HG03354 (cell line): Measurements from ENCODE around the gene SLIT1.

Experiments
- ATAC-seq: cut with Tn5 transposase; IDR thresholded peaks from one replicate; pipeline ENCODE4 v1.9.1; 2021; ENCODE audit warnings: mild to moderate bottlenecking; ENCODE audit not compliant: unreplicated experiment, poor library complexity, severe bottlenecking

SLIT1 gene

DNA sequence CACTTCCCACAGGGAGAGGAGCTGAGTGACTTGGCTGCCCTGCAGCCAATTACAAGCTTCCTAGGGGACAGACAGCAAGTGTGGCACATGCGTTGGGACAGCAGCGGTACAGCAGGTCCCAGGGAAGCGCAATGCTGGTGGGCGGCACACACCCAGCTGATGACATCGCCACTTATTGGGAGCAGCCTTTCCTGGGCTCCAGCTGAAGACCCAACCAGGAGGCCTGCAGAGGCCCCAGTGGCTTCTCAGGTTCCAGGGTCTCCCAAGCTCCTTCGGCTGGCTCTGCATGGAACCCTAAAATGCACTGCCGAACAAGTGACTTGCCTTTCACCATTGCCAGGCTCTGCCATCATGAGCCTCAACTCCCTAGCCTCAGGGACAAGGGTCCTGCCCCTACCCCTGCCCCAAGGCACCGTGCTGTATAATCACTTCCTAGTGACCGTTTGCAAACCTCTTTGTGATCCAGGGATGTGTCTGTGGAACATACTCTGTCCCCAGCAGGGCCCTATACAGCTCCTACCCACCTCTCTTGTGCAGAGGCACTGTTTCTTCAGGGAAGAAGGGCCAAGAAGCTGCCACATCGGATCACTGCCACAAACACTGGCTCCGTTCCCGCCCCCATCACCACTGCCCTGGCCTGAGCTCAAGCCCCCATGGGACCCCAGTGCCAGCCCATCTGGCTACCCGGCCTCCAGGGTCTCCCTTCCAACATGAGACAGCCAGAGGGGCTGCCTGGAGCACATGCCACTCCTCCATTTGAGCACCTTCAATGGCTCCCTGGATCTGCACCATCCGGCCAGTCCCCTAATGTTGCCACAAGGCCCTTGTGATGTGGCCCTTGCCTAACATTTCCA is 19.3 kb upstream of the SLIT1 start:
- no peak for ATAC-seq

- ATAC-seq = no peak
These were observed 17.5 kb upstream of the SLIT1 start for GRCh38 chr10:97203220-97203619.

DNA sequence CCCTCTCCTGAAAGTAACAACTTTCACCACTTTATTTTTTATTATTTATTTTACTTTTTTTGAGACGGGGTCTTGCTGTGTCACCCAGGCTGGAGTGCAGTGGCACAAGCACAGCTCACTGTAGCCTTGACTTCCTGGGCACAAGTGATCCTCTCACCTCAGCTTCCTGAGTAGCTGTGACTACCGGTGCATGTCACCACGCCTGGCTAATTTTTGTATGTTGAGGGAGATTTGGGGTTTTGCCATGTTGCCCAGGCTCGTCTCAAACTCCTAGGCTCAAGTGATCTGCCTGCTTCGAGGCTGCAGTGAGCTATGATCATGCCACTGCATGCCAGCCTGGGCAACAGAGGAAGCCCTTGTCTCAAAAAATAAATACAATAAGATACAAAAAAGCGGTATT is 14.9 kb upstream of the SLIT1 start:
- ATAC-seq = no peak

- ATAC-seq = no peak
These were observed 13.4 kb upstream of the SLIT1 start for GRCh38 chr10:97199152-97199551.

GRCh38 chr10:97197030-97197500 is 11.3 kb upstream of the SLIT1 start:
- ATAC-seq = no peak

GRCh38 chr10:97196223-97197029 is 10.7 kb upstream of the SLIT1 start:
- ATAC-seq = peak; percentile 73

DNA sequence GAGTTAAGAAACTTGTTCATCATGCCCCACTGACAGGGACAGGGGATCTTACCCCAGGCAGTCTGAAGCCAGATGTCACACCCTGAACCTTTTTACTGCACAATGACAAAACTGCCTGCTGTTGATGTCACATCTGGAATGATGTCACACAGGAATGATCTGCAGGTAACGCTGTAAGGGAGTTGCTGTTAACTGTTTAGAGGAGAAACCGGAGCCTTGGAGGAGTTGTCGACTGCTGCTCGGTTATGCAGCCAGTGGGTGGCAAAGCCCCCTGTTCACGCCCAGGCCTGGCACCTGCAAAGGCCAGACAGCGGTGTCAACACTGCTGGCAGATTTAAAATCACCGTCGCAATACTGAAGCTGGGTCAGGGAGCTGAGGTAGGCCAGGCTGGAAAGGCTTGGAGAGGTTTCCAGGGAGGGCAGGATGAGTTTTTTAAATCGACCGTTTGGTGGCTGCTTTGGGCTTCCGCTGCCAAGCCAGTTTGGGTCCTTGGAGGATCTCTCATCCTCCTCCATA is 10.0 kb upstream of the SLIT1 start:
- ATAC-seq = no peak

GRCh38 chr10:97192952-97193435 is 7.2 kb upstream of the SLIT1 start:
- ATAC-seq = no peak

GRCh38 chr10:97190450-97190849 is 4.7 kb upstream of the SLIT1 start:
- no peak for ATAC-seq

GRCh38 chr10:97188261-97188711 is 2.5 kb upstream of the SLIT1 start:
- no peak for ATAC-seq

DNA sequence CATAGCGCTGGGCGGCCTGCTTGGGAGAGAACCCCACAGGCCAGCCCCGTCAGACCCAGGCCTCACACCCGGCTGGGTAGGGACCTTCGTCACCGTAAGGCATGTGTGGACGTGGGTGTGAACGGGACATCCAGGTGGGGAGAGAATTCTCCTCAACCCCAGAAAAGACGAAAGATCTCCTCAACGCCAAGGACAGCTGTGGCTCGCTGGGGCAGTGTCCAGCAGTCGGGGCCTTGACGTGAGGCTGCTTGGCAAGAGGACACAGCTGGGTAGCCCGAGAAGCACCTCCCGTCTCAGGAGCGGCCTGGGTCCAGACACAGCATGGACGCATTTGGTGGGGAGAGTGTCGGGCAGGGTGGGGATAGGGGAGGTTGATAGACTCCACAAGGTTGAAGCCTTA is 1.2 kb upstream of the SLIT1 start:
- ATAC-seq = no peak

DNA sequence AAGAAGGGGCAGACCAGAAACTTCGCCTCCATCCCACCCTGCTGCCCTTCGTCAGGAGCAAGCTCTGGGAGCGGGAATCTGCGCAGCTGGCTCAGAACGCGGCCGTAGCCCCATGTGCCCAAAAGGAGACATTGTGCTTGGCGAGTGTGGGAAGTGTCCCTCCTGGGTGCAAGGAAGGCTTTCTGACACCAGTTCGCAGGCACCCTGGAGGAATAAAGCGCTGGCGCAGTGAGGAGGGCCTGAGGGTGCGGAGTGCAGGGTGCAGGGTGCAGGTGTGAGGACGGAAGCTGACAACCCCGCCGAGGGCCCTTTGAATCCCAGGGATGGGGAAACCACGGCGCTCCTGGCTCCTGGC is 811 bp downstream of the SLIT1 start:
- no peak for ATAC-seq

GRCh38 chr10:97183314-97183713 is 2.4 kb downstream of the SLIT1 start:
- ATAC-seq = no peak

- no peak for ATAC-seq
These were observed 3.3 kb downstream of the SLIT1 start for GRCh38 chr10:97182288-97182990.

- no peak for ATAC-seq
These were observed 4.8 kb downstream of the SLIT1 start for GRCh38 chr10:97180986-97181385.

DNA sequence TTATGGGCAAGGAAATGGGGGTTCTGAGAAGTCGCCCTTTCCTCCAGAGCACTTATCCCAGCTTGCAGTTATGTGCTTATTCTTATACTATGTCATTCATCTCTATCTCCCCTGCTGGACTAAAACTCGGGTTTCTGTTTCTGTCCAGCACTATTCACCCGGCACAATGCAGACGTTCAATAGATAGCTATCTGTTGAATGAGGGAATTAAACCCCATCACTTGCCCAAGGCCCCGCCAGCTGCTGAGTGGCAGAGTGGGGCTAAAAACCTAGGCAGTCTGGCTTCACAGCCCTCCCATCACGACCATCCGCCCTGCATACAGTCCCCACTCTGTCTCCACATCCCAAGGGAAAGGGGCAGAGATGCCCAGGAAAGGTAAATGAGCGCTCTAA is 5.4 kb downstream of the SLIT1 start:
- no peak for ATAC-seq

- no peak for ATAC-seq
These were observed 5.9 kb downstream of the SLIT1 start for GRCh38 chr10:97179731-97180362.

DNA sequence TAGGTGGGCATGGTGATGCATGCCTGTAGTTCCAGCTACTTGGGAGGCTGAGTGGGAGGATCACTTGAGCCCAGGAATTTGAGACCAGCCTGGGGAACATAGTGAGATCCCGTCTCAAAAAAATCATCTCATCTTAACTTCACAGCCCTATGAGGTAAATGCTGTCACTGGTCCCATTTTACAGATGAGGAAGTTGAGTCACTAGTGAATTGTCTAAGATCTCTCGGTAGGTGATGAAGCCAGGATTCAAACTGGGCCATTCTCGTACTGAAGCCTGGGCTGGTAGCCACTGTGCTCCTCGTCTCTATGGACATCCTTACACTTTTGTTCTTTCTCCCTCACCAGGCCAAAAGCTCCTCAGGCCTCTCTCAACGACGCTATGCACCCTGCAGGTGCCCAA is 6.4 kb downstream of the SLIT1 start:
- no peak for ATAC-seq

DNA sequence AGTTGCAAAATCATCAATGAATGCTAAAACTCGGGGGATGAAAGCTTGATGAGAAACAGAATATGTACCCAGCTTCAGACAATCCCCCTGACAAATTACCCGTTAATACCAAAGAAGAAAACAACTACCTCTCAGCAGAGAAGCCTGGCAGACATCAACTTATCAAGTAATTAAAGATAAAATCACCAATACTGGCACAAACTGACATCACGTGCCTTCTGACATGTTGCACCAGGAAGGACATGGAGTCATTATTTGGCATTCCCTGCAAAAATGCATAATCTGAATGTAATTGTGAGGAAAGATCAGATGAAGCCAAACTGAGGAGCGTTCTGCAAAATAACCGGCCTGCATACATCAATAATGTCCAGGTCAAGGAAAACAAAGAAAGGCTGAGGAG is 7.7 kb downstream of the SLIT1 start:
- ATAC-seq = no peak

- no peak for ATAC-seq
These were observed 9.5 kb downstream of the SLIT1 start for GRCh38 chr10:97176226-97176625.
